ENCODE data around the gene TSFM.

- TF ChIP-seq CTCF (conservative IDR thresholded peaks at IDR 0.05; ENCODE audit: low read depth, low read length) (no peak), EZH2 (IDR thresholded peaks at IDR 0.05; ENCODE audit: borderline replicate concordance, low read depth, low read length, poor library complexity, severe bottlenecking) (no peak)
Measured at GRCh38 chr12:57766464-57767304, 15.9 kb upstream of the TSFM start, which contains the start of gene CYP27B1.

All from A673 (cell line).